ENCODE data around the gene ZNF576.
"Not testable (repeated sequence)": the region's sequence is repeated elsewhere in the genome, so short reads cannot be mapped to it uniquely, and the experiment has no call there.

Gene ZNF576

DNA sequence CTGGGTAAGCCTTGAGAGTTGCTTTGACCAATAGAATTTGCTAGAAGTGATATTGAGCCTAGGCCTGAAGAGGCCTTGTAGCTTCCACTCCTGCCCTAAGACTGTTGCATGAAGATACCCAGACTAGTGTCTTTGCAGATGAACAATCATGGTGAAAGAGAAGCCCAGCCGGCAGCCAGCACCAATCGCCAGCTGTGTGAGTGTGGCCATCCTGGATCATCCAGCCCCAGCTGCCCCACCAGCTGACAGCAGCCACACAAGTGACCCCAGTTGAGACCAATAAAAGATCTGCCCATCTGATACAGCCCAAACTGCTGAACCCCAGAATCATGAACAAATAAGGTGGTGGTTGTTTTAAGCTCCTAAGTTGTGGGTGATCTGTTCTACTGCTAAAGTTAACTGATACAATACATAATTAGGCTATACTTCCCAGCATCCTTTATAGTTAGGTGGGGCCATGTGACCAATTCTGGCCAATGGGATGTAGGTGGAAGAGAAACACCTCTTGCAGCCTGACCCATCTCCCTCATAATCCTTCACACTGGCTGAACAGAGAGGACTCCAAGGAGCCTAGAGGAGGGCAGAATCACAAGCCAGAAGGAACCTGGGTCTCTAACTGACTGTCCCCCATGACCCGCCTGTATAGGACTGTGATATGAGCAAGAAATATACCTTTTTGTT lies 32.4 kb downstream of the ZNF576 start:
- no peak for DNase-seq

DNA sequence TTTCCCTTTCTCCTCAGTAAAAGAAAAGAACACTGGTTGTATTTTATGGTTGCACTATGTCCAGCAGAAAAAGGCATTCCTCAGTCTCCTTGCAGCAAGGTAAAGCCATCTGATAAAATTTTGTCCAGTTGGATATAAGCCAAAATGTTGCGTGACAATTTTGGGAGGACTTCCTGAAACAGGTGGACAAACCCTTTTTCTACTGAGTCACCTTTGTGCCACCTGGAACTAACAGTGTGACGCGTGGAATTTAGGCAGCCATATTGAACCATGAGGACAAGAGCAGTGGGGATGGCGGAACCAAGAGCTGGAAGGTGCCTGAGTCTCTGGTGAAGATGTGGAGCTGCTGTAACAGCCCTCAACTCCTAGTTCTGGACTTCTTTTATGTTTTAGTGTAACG lies 35.1 kb downstream of the ZNF576 start:
- DNase-seq: no peak

- DNase-seq: no peak
Measured at GRCh38 chr19:43633520-43633919, 37.1 kb downstream of the ZNF576 start.

GRCh38 chr19:43634068-43634467 lies 37.7 kb downstream of the ZNF576 start:
- DNase-seq: no peak

DNA sequence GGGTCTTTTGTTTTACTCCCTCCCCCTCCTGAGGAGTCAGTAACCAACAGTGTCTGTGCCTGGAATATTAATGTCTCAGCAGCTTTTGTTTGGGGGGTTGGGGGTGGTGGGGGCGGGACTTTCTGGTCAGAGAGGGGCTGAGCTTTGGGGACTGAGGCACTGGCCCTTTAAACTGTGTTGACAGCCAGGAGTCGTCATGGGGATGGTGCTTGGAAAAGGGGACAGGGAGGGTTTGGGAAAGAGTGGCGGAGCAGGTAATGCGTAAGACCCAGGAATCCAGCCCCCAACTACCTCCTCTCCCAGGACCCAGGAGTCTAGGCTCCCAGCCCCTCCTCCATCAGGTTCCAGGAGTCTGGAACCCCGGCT lies 38.1 kb downstream of the ZNF576 start:
- no peak for DNase-seq

DNA sequence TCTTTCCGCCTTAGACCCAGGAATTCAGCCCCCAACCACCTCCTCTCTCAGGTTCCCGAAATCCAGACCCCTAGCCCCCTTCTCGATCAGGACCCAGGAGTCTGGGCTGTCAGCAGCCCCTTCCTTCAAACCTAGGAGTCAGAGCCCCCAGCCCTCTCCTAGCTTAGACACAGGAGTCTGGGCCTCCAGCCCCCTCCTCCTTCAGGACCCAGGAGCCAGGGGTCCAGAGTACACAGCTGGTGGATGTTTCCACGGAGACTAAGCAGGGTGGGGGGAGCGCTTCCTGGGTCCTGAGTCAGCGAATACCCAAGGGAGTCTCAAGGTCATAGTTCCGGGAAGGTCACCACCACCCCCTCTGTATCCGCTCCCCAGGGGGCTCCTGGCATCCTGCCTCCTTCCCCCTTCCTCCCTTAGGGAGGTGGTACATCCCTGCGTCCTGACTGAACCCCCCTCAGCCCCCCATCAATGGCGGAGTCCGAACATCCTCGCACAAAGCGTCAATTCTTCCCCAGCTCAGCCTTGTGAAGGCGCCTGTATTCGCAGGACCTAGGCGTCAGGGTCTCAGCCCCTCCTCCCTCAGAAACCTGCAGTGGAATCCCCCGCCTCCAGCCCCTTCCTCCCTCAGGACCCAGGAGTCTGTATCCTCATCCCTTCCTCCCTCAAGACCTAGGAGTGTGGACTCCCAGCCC lies 38.6 kb downstream of the ZNF576 start:
- DNase-seq: no peak

GRCh38 chr19:43635561-43635940 lies 39.2 kb downstream of the ZNF576 start:
- not testable (repeated sequence) for DNase-seq

- DNase-seq: no peak
Measured at GRCh38 chr19:43636121-43636683, 39.8 kb downstream of the ZNF576 start.

DNA sequence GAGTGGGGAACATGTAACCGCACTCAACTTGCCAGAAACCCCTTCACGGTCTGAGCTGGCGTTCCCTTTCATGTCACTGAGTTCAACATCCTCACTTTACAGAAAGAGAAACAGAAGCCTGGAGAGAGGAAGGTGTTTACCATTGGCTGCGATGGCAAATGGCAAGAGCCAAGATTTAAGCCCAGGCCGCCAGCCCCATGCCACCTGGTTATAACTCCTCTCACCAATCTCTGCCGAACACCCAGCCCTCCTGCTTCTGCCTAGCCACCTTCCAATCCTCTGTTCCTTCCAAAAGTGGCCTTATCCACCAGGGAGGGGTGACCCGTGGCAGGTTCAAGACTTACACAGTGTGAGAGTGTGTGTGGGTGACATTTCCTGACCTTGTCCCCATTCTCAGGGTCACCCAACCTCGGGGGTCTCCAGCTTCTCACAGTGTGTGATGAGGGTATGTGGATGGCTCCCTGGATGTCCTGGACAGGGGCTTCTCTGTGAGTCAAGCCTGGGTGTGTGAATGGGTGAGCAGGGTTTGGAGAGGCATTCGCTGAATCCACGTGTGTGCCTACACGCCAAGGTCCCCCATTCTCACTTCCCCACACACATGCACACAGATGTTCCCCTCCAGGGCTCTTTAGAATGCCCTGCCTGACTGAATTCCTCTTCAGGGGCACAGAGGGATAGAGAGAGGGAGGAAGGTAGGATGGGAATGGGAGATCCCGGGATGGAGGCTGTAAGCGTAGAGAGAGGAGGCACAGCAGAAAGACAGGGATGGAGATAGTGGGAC lies 42.0 kb downstream of the ZNF576 start:
- DNase-seq: no peak

GRCh38 chr19:43638995-43639518 lies 42.7 kb downstream of the ZNF576 start:
- DNase-seq: no peak

GRCh38 chr19:43639519-43640423 lies 43.4 kb downstream of the ZNF576 start, which contains the start of gene CADM4:
Gene CADM4, minus strand, starts transcription at chr19:43639850. Its CDS starts 60 bp downstream, at chr19:43639790.
- no peak for DNase-seq

- DNase-seq: no peak
Measured at GRCh38 chr19:43640424-43640757, 44.0 kb downstream of the ZNF576 start.

- no peak for DNase-seq
Measured at GRCh38 chr19:43641333-43641732, 44.9 kb downstream of the ZNF576 start.

GRCh38 chr19:43642531-43642930 lies 46.1 kb downstream of the ZNF576 start:
- no peak for DNase-seq

DNA sequence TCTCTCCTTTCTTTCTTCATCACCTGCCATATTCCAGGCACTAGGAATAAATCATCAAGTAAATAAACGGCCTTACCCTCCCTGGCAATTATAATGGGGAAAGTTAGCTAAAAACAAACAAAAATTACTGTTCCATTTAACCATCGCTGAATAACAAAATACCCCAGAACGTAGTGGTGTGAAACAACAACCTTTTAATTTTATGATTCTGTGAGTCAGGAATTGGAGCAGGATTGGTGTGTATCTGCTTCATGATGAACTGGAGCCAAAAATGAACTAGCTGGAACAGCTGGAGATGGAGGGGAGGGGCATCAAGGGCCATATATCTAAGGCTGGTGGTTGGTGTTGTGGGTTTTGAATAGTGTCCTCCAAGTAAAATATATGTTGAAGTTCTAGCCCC lies 46.9 kb downstream of the ZNF576 start:
- no peak for DNase-seq

DNA sequence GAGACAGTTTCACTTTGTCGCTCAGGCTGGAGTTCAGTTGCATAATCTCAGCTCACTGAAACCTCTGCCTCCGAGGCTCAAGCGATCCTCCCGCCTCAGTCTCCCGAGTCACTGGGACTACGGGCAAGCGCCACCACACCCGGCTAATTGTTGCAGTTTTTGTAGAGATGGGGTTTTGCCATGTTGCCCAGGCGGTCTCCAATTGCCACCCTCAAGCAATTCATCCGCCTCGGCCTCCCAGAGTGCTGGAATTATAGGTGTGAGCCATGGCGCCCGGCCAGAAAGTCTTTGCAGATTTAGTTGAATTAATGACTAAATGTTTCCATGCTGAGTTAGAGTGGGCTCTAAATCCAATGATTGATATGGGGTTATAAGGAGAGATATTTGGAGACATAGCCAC lies 47.8 kb downstream of the ZNF576 start:
- DNase-seq: no peak

- no peak for DNase-seq
Measured at GRCh38 chr19:43648633-43649032, 52.2 kb downstream of the ZNF576 start.

DNA sequence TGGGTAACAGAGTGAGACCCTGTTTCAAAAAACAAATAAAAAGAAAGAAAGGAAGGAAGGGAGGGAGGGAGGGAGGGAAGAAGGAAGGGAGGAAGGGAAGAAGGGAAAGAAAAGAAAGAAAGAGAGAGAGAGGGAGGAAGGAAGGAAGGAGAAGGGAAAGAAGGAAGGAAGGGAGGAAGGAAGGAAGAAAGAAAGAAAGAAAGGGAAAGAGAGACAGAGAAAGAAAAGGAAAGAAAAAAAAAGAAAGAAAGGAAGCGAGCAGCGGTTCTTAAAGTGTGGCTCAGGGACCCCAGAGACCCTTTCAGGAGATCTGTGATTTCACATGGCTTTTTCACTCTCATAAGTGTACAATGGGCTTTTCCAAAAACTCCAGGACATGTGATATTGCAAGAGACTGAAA lies 53.1 kb downstream of the ZNF576 start:
- DNase-seq: no peak

DNA sequence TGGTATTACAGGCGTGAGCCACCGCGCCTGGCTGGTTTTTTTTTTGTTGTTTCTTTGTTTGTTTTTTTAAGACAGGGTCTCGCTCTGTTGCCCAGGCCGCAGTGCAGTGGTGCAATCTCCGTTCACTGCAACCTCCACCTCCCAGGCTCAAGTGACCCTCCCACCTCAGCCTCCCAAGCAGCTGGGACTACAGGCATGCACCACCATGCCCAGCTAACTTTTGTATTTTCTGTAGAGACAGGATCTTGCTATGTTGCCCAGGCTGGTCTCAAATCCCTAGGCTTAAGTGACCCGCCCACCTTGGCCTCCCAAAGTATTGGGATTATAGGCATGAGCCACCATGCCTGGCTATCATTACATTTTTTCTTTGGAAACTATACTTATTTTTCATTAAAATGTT lies 53.9 kb downstream of the ZNF576 start:
- DNase-seq: not testable (repeated sequence)
